Nucleus accumbens (tissue), 56 donors: ENCODE measurements around the gene CAB39L.
A peak's percentile ranks its signal among the peaks of the same experiment; 100 is the strongest.

Source experiments
- DNase-seq, 56 donors: peaks; one replicate each; lab custom pipeline; 2025; lab: John Stamatoyannopoulos, UW

The CAB39L gene

DNA sequence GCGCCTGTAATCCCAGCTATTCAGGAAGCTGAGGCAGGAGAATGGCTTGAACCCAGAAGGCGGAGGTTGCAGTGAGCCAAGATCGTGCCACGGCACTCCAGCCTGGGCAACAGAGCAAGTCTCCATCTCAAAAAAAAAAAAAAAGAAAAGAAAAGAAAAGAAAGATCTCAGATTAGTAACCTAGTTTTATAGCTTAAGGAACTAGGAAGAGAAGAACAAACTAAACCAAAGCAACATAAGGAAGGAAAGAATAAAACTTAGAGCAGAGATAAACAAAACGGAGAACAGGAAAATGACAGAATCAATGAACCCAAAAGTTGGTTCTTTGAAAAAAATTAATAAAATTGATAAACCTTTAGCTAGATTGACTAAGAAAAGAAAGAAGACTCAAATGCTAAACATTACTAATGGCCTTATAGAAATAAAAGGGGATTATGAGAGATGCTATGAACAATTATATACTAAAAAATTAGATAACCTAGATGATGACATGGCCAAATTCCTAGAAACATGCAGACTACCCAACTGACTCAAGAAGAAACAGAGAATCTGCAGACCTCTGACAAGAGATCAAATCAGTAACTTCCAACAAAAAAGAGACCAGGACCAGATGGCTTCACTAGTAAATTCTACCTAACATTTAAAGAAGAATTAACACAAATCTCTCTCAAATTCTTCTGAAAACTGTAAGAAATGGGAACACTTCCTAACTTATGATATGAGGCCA lies 127.9 kb downstream of the CAB39L start:
- no peak for DNase-seq

DNA sequence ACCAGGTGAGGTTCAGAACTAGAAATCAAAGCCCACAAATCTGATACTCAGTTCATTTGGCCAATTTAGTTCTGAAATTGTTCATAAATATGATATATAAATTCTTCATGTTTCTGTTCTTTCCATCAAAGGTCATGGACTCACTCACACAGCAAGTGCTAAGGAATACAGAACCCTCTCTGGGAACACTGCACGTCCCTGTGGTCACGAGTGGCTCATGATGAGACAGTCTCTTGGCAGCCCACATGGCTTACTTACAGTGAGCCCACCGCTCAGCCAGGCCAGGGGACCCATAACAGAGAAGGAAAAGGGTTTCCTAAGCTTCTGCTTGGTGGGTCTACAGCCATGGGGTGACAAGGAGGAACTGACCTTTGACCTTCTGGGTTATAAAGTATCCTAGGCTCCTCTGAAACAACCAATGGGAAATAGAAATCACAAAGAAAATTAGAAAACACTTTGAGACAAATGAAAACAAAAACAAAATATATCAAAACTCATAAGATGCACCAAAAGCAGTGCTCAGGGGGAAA lies 128.8 kb downstream of the CAB39L start:
- no peak for DNase-seq

DNA sequence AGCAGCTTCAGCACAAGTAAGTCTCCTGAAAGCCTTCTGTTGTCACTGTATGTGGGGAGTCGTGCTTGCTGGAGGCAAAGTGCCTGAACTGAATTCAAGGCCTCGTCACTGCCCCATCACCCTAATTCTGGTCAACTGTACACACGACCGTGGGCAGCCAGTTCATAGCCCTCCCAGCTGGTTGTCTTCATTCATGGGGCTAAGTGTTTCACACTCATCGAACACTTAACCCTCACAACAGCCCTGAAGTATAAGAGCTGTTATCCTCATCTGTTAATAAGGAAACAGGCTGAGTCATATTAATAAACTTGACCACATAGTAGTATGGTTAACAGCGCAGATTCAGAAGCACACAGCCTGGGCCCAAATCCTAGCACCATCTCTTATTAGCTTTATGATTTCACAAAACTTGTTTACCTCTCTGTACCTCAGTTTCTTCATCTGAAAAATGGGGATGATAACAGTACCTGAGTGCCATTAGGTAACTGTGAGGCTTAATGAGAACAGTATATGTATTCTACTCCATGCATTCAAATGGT lies 129.5 kb downstream of the CAB39L start:
- no peak for DNase-seq

DNA sequence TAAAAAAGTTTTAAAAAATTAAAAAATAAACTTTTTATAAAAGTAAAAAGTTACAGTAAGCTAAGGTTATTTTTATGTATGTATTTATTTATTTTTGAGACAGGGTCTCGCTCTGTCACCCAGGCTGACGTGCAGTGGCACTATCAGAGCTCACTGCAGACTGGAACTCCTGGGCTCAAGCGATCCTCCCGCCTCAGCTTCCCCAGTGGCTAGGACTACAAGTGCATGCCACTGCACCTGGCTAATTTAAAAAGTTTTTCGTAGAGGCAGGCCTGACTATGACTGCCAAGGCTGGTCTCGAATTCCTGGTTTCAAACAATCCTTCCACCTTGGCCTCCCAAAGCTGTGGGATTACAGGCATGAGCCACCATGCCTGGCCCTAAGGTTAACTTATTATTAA lies 132.0 kb downstream of the CAB39L start:
- DNase-seq, result no peak

DNA sequence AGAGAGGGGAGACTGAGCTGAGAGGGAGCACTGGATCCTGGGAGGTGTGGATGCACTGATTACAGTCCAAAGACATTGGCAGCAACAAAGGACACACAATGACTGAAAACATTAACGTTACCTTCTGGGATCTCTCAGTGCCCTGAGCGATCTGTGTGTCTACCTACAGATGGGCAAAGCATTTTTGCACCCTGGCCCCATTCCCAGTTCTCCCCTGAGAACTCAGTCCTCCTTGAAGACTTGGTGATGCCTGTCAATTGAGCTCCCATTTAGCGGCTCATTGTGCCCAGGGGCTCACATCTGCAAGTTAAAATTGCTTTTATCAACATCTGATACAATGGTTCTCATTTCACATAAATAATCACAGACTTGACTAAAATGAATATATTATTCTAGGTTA lies 133.6 kb downstream of the CAB39L start:
- DNase-seq, result no peak

DNA sequence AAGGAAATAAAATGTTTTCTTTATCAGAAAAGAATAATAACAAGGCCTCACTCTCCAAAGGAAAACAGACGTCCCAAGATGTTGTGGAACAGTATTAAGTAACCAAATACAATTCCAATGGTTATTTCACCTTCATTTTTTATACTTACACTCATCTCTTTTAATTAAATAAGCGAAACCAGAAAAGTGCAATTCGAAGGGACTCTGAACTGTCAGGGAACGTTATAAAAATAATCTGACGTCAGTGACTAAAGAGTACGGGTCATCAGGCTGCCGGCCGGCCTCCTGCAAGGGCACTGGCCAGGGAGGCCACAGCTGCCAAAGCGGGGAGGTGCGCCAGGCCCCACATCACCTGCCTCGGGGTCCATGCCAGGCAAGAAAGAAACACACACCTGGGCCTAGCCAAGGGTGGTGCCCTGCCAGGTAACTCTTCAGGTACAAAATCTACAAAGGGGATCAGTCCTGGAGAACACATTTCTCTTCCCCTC lies 134.9 kb downstream of the CAB39L start:
- DNase-seq, result peak in 8 of 56 donors; percentile 9 to 49 (median 26)

DNA sequence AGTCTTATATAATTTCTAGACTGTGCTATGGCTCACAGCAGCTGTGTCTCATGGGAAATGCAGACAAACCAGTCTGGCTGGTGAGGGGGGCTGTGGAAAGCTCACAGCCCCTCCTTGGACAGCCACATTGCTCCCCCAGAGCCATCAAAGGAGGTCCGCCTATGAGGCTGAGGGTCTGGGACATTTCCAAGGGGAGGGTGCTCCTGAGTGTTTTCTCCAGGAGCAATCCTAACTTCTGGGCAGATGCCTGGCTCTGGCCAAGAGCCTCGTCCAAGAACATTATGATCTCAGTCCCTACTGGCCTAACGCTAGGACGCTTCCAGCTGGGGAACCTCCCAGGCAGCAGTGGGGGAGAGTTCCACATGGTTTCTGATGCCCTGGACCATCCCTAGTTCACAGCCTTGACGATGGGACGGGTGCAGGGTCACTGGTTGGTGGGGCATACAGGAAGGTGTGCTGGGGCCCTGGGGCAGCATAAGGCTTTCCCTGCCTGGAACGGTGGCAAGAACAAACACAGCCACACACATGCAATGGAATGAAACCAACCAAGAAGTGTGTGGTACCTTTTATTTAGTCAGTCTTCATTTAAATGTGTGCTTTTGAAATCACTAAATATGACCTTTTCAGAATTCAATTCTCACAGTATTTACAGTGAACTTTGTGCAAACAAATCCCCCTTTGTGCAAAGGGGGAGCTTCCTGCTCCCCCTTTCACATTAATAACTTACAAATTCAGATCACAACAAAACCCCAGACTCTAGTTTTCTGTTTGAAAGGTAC lies 135.6 kb downstream of the CAB39L start:
- DNase-seq, result peak in 48 of 56 donors; percentile 29 to 85 (median 60)

DNA sequence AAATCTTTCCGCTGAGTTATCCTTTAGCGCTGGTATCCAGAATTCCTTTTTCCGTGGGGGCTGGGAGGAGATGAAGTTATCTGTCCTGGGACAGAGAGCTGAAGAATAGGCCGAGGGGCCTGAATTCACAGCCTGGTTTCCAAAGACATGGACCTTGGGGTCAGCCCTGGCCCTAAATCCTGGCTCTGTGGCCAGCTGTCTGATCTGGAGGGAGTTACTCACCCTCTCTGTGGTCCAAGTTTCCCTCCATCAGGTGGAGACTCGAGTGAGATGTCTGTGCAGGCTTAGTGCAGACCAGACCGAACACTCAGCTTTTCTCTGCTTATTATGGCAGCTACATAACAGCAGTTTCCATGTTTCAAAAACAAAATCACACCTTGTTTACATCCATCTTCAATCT lies 136.5 kb downstream of the CAB39L start:
- no peak for DNase-seq

DNA sequence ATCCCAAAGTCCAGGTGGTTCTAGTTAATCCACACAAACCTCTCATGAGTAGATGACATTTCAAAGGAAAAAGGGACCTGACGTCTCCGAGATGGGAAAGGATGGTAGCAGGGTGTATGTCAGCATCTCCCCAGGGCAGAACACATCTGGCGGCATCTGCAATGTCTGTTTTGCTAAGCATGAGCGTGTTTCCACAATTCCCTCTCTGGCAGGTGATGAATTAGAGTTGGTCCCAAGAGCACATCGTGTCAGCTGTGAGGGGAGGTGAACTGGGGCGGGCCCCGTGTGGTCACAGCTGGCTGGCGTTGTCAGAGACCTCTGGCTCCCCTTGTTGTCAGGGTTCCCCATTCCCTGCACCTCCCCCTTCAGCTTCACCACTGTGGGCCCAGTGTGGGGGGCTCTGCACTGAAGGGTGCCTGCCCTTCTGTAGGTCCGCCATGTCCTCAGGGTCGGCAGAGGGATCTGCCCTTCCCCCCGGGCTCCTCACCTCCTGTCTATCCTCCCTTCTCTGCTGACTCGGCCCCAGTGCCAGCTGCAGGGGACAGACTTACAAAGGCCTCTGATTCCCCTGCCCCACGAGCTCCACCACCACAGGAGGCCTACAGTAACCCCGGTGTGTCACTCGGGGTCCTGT lies 138.0 kb downstream of the CAB39L start:
- DNase-seq, result no peak

DNA sequence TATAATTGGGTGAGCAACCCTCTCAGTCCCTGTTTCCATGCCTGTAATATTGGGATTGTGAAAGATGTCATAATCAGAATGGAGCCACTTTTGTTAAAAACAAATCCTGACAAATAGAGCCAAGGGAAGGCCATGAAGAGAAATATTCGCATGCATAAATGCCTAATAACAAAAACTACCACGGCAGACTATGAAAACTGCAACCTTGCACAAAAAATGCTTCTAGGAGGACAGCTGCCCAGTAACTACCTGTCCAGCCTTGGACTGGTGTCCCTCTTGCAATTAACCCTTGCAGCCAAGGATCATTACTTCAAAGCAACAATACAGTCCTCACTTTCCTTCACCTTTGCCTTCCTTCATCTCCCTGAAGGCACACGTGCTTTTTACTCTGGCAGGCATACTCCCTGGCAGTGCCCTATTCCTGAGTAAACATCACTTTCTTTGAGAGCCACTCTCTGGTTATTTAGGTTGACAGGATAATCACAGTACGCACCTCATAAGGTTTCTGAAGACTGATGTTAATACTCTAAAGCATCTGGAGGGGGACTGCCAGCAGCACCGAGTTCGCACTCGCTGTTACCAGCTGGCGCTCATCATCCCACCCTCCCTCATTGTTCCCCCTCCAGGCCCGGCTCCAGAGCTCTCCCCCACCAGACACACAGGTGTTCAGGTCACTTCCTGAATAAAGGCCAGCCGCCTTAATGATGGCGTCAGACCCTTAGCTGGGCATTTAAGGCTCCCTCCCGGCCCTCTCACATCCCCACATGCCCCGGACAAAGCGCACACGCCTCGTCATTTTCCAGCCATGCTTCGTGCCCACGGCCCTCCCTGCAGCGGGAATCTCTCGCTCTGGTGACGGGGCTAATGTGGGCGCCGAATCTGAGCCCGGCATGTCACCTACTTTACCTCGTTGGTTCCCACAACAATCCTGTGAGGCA lies 138.8 kb downstream of the CAB39L start:
- DNase-seq, result no peak

DNA sequence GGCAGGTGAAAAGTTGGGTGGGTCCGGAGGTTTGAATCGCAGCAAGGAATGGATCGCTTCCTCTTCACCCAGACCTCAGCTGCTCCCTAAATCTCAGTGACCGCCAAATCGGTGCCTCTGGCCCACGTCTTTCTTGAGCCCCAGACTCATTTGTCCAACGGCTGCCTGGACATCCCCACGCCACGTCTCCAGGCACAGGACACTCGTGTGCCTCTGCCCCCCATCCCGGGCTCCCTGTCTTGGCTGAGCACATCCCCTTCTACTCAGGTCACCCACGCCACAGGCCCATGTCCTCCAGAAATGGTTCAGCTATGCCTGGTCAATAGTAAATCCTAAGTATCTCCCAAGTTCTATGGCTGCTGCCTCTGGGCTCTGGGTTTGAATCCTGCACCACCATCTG lies 139.5 kb downstream of the CAB39L start:
- DNase-seq, result no peak

DNA sequence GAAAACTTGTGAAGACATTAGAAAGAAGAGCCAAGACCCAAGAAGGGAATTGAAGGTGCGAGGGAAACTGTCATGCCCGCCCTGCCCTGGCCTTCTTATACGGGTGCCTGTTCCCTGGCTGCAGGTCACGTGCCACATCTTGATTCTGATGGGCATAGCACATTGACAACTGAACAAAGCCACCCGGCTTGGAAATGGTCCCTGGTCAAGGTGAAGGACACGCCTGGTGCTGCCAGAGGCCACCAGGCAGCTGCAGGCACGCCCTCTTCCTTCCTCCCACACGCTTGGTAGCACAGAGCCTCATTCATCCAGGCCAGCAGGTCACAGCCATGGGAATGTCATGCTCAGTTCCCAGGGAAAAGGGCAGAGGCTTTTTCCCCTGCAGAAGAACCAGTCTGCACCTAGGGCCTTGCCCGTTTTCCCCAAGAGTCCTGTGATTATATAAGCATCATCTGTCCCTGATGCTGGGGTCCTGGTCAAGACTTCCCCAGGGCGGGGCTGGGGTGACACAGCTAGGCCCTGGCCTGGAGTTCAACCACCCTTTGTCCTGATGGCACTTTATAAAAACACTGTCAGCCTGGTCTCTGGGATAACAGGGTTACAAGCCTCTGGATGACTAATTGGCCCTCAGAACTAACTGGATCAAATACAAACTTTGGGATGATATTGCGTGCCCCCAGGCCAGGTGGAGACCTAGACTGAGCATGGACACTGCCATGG lies 140.2 kb downstream of the CAB39L start:
- DNase-seq, result peak in 19 of 56 donors; percentile 9 to 65 (median 36)

DNA sequence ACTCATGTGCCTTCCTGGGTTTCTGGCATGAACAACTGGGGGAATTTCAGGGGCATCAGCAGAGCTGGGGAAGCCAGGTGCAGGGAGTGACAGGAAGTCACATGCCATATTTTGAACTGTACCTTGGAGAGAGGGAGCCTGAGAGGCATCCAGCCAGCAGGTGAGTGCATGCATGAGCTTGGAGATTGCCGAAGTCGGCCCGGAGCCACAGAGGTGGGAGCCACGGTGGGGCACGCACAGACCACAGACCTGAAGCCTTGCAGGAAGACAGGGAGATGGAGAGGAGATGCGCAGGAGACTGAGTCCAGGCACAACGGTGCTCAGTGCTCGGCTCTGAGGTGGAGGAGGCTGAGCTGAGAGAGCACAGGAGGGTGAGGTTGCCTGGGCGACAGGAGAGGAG lies 141.0 kb downstream of the CAB39L start:
- no peak for DNase-seq

DNA sequence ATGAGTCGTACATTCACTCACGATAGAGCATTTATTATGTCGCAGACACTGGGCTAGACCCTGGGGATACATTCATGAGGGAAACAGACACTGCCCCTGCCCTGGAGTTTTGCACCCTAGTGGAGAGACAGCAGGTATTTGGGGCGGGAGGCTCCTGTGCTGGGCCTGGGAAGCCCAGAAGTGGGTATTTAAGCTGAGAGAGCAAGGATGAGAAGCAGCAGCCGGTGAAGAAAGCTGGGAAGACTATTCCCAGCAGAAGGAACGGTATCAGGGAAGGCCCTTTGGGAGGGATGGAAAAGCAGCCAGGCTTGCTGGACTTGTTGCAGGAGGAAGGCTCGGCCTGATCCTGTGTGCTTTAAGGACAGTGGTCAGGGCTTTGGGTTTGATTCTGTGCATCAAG lies 141.6 kb downstream of the CAB39L start:
- no peak for DNase-seq

DNA sequence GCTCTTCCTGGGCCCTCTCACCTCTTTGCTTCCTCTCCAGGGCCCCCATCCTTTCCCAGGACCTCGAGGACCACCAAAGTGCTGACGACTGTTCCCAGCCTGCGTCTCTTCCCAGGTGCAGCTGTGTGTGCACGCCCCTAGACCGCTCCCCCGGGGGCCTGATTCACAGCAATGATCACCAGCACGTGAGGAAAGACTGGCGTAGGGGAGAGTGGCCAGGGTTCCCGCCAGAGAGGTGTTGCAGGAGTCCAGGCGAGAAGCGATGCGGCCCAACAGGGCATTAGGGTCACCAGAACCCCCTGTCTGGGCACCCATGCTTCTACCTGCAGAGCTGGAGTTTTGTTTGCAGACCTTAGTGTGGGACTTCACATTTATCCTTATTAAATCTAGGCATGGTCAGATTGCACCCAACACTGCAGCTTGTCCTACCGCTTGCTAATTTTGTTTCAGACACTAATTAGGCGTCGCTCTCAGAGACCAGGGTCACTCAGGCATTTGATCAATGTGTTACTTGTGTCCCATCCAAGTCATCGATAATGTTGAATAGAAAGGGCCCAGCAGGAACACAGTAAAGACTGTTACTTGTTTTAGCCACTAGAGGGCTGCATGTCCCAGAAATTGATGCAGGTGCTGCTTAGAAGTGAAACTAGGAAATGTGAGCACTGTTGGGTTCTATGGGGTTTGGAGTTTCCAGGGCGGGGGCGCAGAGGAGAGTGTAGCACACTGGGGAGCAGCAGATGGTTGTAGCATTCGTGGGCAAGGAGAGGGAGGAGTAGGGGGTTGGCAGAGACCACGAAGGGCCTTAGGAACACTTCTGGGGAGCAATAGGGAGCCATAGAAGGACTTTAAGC lies 142.9 kb downstream of the CAB39L start:
- DNase-seq, result peak in 42 of 56 donors; percentile 17 to 82 (median 46)

DNA sequence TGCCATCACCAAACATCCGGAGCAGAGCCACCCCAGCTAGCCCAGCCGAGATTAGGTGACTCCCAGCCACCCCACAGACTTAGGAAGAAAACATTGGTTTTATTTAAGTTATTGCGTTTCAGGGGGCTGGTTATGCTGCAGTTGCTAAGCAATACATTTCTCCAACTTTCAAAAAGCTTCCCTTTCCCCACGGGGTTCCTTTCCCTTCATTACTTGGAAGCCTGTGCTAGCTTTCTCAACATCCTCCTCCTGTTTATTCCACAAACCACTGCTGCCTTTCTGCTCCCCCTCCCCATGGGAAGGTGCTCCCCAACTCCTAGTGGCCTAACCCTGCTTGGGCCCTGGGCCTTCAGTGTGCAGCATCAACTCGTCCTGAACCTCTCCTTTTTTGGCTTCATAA lies 143.6 kb downstream of the CAB39L start:
- peak in 1 of 56 donors; percentile 13 for DNase-seq

DNA sequence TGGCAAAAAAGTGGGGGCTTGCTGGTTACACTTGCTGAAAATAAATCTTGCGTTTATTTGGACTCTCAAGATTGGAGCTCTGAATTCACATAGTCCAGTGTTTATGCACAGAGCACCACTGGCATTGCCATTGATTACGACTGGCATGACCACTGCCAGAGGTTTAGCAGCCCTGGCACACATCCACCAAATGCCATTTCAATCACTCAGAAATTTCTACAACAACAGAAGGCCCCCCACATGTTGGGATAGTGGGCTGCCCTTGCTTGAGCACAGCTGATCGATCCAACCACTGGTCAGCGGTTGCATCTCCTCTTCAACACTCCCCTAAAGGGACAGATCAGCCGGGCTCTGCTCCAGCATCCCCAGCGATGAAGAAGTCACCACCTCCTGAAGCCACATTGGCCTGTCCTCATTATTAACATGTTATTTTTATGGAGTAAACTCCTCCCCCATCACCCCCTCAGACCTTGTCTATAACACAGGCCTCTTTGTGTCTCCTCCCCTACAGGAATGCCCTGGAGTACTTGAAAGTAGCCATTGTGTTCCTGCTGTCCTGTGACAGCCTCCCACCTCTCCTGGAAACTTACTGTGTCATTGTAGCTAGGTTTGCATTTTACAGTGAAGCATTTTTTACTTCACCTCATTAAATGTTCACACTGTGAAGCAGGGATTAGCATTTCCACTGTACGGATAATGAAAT lies 144.8 kb downstream of the CAB39L start:
- peak in 3 of 56 donors; percentile 16 to 52 (median 33) for DNase-seq
